Chondrocyte (in vitro differentiated cells): ENCODE results near the gene DAPK1. TPM values are rescaled to one million over a fixed set of nuclear protein-coding genes. Genes with fewer than 3 reads are reported as not detected.
"Not testable (repeated sequence)": the region's sequence is repeated elsewhere in the genome, so short reads cannot be mapped to it uniquely, and the experiment has no call there.

ENCODE experiments used
- DNase-seq: peaks from one replicate; pipeline ENCODE4 v3.0.0; 2021; ENCODE audit warnings: mixed read lengths, low spot score
- H3K27ac Mint-ChIP-seq: one replicate; pipeline ENCODE4 v1.8.0; 2021; ENCODE audit warnings: mild to moderate bottlenecking, moderate library complexity, mixed read lengths; ENCODE audit not compliant: unreplicated experiment
- H3K27me3 Mint-ChIP-seq: 2 replicates; pipeline ENCODE4 v1.8.0; 2021; ENCODE audit warnings: low read depth, mixed read lengths
- H3K36me3 Mint-ChIP-seq: 2 replicates; pipeline ENCODE4 v1.8.0; 2021; ENCODE audit warnings: low read depth, mixed read lengths
- H3K4me1 Mint-ChIP-seq: 2 replicates; pipeline ENCODE4 v1.8.0; 2021; ENCODE audit warnings: low read depth, mild to moderate bottlenecking, mixed read lengths
- H3K4me3 Mint-ChIP-seq: one replicate; pipeline ENCODE4 v1.8.0; 2021; ENCODE audit warnings: mild to moderate bottlenecking, moderate library complexity, mixed read lengths; ENCODE audit not compliant: unreplicated experiment
- H3K9me3 Mint-ChIP-seq: 2 replicates; pipeline ENCODE4 v1.8.0; 2021; ENCODE audit warnings: low read depth, mixed read lengths
- total RNA-seq: library from RNA; stranded (reverse); gene quantifications from 3 replicates; pipeline ENCODE4 v1.2.1, GENCODE V29; 2021
- TF ChIP-seq, protein P1 (sequence below): fragments of 200-600 bp; sonication (generic); IDR thresholded peaks from 2 replicates; pipeline ENCODE4 v1.5.0; 2021; ENCODE audit warnings: antibody characterized with exemption, mild to moderate bottlenecking, moderate library complexity

The DAPK1 gene
- total RNA-seq, 1 donor from 2014 or later = 87.9 TPM

- H3K4me3 Mint-ChIP-seq = no peak overlapping the region
Measured at GRCh38 chr9:87543251-87543650, 45.6 kb downstream of the DAPK1 start.

GRCh38 chr9:87545858-87546257 lies 48.2 kb downstream of the DAPK1 start:
- H3K4me3 Mint-ChIP-seq = peak overlapping the region; percentile 29
- DNase-seq = no peak
- H3K9me3 Mint-ChIP-seq = no peaks in the 10 kb centered on the region
- peak overlapping the region; percentile 90 for H3K27ac Mint-ChIP-seq
- H3K4me1 Mint-ChIP-seq = peaks cover 49% of the 10 kb centered on the region
- H3K27me3 Mint-ChIP-seq = no peaks in the 10 kb centered on the region
- TF ChIP-seq, protein P1, sequence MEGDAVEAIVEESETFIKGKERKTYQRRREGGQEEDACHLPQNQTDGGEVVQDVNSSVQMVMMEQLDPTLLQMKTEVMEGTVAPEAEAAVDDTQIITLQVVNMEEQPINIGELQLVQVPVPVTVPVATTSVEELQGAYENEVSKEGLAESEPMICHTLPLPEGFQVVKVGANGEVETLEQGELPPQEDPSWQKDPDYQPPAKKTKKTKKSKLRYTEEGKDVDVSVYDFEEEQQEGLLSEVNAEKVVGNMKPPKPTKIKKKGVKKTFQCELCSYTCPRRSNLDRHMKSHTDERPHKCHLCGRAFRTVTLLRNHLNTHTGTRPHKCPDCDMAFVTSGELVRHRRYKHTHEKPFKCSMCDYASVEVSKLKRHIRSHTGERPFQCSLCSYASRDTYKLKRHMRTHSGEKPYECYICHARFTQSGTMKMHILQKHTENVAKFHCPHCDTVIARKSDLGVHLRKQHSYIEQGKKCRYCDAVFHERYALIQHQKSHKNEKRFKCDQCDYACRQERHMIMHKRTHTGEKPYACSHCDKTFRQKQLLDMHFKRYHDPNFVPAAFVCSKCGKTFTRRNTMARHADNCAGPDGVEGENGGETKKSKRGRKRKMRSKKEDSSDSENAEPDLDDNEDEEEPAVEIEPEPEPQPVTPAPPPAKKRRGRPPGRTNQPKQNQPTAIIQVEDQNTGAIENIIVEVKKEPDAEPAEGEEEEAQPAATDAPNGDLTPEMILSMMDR = no peak
- H3K36me3 Mint-ChIP-seq = peaks cover 5% of the 10 kb centered on the region

More at GRCh38 chr9:87543251-87543650, 45.6 kb downstream of the DAPK1 start:
- TF ChIP-seq, protein P1 = no peak
- Mint-ChIP-seq H3K4me1 (peaks cover 58% of the 10 kb centered on the region), H3K27ac (no peak overlapping the region), H3K27me3 (no peaks in the 10 kb centered on the region), H3K36me3 (peaks cover 4% of the 10 kb centered on the region), H3K9me3 (no peaks in the 10 kb centered on the region)
- no peak for DNase-seq

- H3K4me1 Mint-ChIP-seq = peaks cover 42% of the 10 kb centered on the region
- TF ChIP-seq, protein P1 = no peak
- no peak overlapping the region for H3K4me3 Mint-ChIP-seq
- H3K36me3 Mint-ChIP-seq = peaks cover 3% of the 10 kb centered on the region
- no peak for DNase-seq
- no peaks in the 10 kb centered on the region for H3K27me3 Mint-ChIP-seq
- H3K9me3 Mint-ChIP-seq = no peaks in the 10 kb centered on the region
- H3K27ac Mint-ChIP-seq = peak overlapping the region; percentile 90
Measured at GRCh38 chr9:87546704-87547103, 49.0 kb downstream of the DAPK1 start.

DNA sequence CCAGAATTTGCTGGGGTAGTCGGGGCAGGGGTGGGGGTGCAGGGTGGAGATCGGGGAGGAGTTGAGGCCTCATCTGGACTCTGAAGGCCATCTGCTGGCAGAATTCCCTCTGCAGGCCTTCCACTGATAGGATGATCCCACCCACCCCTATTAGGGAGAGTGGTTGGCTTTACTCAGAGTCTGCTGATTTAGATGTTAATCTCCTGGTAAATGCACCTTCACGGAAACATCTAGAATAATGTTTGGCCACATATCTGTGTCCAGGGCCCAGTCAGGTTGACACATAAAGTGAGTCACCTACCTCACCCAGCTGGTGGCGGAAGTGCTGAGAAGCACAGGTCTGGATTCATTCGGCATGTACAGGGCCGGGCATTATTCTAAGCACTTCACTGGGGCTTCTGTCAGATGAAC lies 50.0 kb downstream of the DAPK1 start:
- Mint-ChIP-seq H3K9me3 (no peaks in the 10 kb centered on the region), H3K36me3 (peaks cover 3% of the 10 kb centered on the region), H3K4me1 (peaks cover 38% of the 10 kb centered on the region), H3K27me3 (no peaks in the 10 kb centered on the region), H3K27ac (no peak overlapping the region), H3K4me3 (no peak overlapping the region)
- no peak for DNase-seq
- TF ChIP-seq, protein P1 = no peak

DNA sequence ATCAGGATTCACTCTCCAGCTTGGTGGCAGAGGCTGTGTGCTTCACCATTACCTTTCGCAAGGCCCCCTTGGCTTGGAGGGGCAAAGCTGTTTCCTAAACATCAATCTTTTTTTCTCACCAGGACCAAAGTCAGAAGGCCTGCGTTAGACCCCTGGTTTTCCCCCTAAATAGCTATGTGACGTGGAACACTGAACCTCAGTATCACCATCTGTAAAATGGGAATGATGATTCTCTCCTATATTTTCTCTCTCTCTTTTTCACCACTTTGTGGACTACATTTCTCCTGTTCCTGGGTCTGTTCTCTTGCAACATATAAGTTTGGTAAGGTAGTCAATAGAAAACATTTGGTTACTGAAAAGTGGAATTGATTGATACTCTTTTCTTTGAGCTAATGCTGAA lies 50.5 kb downstream of the DAPK1 start:
- no peaks in the 10 kb centered on the region for H3K9me3 Mint-ChIP-seq
- peaks cover 3% of the 10 kb centered on the region for H3K36me3 Mint-ChIP-seq
- no peak overlapping the region for H3K4me3 Mint-ChIP-seq
- TF ChIP-seq, protein P1 = no peak
- H3K4me1 Mint-ChIP-seq = peaks cover 38% of the 10 kb centered on the region
- no peak overlapping the region for H3K27ac Mint-ChIP-seq
- H3K27me3 Mint-ChIP-seq = no peaks in the 10 kb centered on the region
- no peak for DNase-seq

DNA sequence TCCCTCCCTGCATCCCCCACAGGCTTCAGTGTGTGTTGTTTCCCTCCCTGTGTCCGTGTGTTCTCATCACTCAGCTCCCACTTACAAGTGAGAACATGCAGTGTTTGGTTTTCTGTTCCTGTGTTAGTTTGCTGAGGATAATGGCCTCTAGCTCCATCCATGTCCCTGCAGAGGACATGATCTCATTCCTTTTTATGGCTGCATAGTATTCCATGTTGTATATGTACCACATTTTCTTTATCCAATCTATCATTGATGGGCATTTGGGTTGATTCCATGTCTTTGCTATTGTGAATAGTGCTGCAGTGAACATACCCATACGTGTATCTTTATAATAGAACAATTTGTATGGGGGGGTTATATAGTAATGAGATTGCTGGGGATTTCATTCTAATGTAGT lies 51.4 kb downstream of the DAPK1 start:
- H3K27me3 Mint-ChIP-seq, H3K36me3 Mint-ChIP-seq, H3K27ac Mint-ChIP-seq, H3K9me3 Mint-ChIP-seq, DNase-seq, H3K4me3 Mint-ChIP-seq: not testable (repeated sequence)
- H3K4me1 Mint-ChIP-seq = peaks cover 37% of the 10 kb centered on the region
